NCI-H82 treated with DMSO at 0.1 percent for 48 hours (cell line): ENCODE measurements around the gene TDRD7.
"Not testable (repeated sequence)": the region's sequence is repeated elsewhere in the genome, so short reads cannot be mapped to it uniquely, and the experiment has no call there.

Experiments used
- DNase-seq: peaks from one replicate; lab custom pipeline; 2025; ENCODE audit not compliant: unreplicated experiment; lab: John Stamatoyannopoulos, UW

Gene TDRD7

GRCh38 chr9:97473717-97474116 lies 61.8 kb downstream of the TDRD7 start:
- no peak for DNase-seq

- DNase-seq, result no peak
These were observed 62.6 kb downstream of the TDRD7 start for GRCh38 chr9:97474372-97474925.

GRCh38 chr9:97475059-97475458 lies 63.2 kb downstream of the TDRD7 start:
- DNase-seq, result no peak

GRCh38 chr9:97478301-97478981 lies 66.5 kb downstream of the TDRD7 start:
- DNase-seq, result no peak

- DNase-seq, result no peak
These were observed 67.7 kb downstream of the TDRD7 start for GRCh38 chr9:97479496-97480159.

- DNase-seq, result no peak
These were observed 68.3 kb downstream of the TDRD7 start for GRCh38 chr9:97480174-97480573.

- no peak for DNase-seq
These were observed 68.9 kb downstream of the TDRD7 start for GRCh38 chr9:97480749-97481148.

GRCh38 chr9:97484134-97484533 lies 72.2 kb downstream of the TDRD7 start:
- no peak for DNase-seq

- DNase-seq, result no peak
These were observed 75.2 kb downstream of the TDRD7 start for GRCh38 chr9:97487107-97487506.

GRCh38 chr9:97487861-97488260 lies 76.0 kb downstream of the TDRD7 start:
- DNase-seq, result no peak

GRCh38 chr9:97491216-97491999 lies 79.5 kb downstream of the TDRD7 start:
- no peak for DNase-seq

- not testable (repeated sequence) for DNase-seq
These were observed 85.9 kb downstream of the TDRD7 start for GRCh38 chr9:97497558-97498375.

- not testable (repeated sequence) for DNase-seq
These were observed 87.0 kb downstream of the TDRD7 start for GRCh38 chr9:97498846-97499245.

- no peak for DNase-seq
These were observed 88.4 kb downstream of the TDRD7 start for GRCh38 chr9:97500263-97500662.

GRCh38 chr9:97500765-97501176 lies 88.9 kb downstream of the TDRD7 start:
- no peak for DNase-seq

- no peak for DNase-seq
These were observed 89.5 kb downstream of the TDRD7 start, which contains the start of gene TMOD1 for GRCh38 chr9:97501177-97501971. Gene TMOD1 (plus strand): TSS chr9:97501666. CDS start chr9:97524189, 22,523 bp downstream.

- DNase-seq, result no peak
These were observed 90.0 kb downstream of the TDRD7 start for GRCh38 chr9:97501972-97502221.

- no peak for DNase-seq
These were observed 90.5 kb downstream of the TDRD7 start for GRCh38 chr9:97502222-97502983.
